GM18519 (cell line): ENCODE measurements around the gene BTBD9.
"Not testable (repeated sequence)": the region's sequence is repeated elsewhere in the genome, so short reads cannot be mapped to it uniquely, and the experiment has no call there.

Experiments
- ATAC-seq: cut with Tn5 transposase; IDR thresholded peaks from one replicate; pipeline ENCODE4 v1.9.1; 2021; ENCODE audit warnings: mild to moderate bottlenecking, moderate library complexity; ENCODE audit not compliant: unreplicated experiment, low FRiP score

BTBD9 gene

GRCh38 chr6:38142178-38142902 lies 497.4 kb downstream of the BTBD9 start:
- ATAC-seq: no peak

GRCh38 chr6:38141716-38142115 lies 498.0 kb downstream of the BTBD9 start:
- no peak for ATAC-seq

- no peak for ATAC-seq
These were observed 498.6 kb downstream of the BTBD9 start for GRCh38 chr6:38141085-38141484.

- ATAC-seq: no peak
These were observed 501.4 kb downstream of the BTBD9 start for GRCh38 chr6:38138374-38138773.

GRCh38 chr6:38137608-38138265 lies 502.0 kb downstream of the BTBD9 start:
- no peak for ATAC-seq

- ATAC-seq: no peak
These were observed 503.2 kb downstream of the BTBD9 start for GRCh38 chr6:38136547-38136946.

GRCh38 chr6:38134704-38135088 lies 505.0 kb downstream of the BTBD9 start:
- no peak for ATAC-seq

GRCh38 chr6:38133932-38134703 lies 505.6 kb downstream of the BTBD9 start:
- ATAC-seq: no peak

- ATAC-seq: no peak
These were observed 508.2 kb downstream of the BTBD9 start for GRCh38 chr6:38131527-38131965.

GRCh38 chr6:38127284-38127683 lies 512.4 kb downstream of the BTBD9 start:
- ATAC-seq: no peak

- not testable (repeated sequence) for ATAC-seq
These were observed 515.4 kb downstream of the BTBD9 start for GRCh38 chr6:38124224-38124926.

GRCh38 chr6:38119516-38119915 lies 520.2 kb downstream of the BTBD9 start:
- ATAC-seq: no peak

GRCh38 chr6:38118791-38119365 lies 520.9 kb downstream of the BTBD9 start:
- ATAC-seq: no peak
